H9 (cell line): ENCODE results near the gene SNRNP70. TPM values are rescaled to one million over a fixed set of nuclear protein-coding genes. Genes with fewer than 3 reads are reported as not detected.
A peak's percentile ranks its signal among the peaks of the same experiment; 100 is the strongest.

Experiments used
- DNase-seq: peaks from one replicate; pipeline ENCODE4 v3.0.0-alpha.2; 2017
- H2AFZ ChIP-seq: one replicate; pipeline ENCODE4 v1.6.1; 2013; ENCODE audit warnings: mild to moderate bottlenecking, low read length, control low read depth, moderate library complexity
- H2AK5ac ChIP-seq: 2 replicates; pipeline ENCODE4 v1.6.1; 2013; ENCODE audit warnings: low read length, control low read depth, mixed read lengths; ENCODE audit not compliant: insufficient read length
- H2BK120ac ChIP-seq: one replicate; pipeline ENCODE4 v1.6.1; 2013; ENCODE audit warnings: low read depth, mild to moderate bottlenecking, low read length, control low read depth, inconsistent platforms; ENCODE audit not compliant: poor library complexity, severe bottlenecking
- H2BK12ac ChIP-seq: 2 replicates; pipeline ENCODE4 v1.6.1; 2013; ENCODE audit warnings: low read length, control low read depth, mixed read lengths, low read depth; ENCODE audit not compliant: insufficient read length
- H2BK15ac ChIP-seq: 2 replicates; pipeline ENCODE4 v1.6.1; 2013; ENCODE audit warnings: low read depth, low read length, control low read depth
- H2BK20ac ChIP-seq: one replicate; pipeline ENCODE4 v1.6.1; 2013; ENCODE audit warnings: low read depth, mild to moderate bottlenecking, low read length, control low read depth, inconsistent platforms; ENCODE audit not compliant: poor library complexity, severe bottlenecking
- H2BK5ac ChIP-seq: 2 replicates; pipeline ENCODE4 v1.6.1; 2013; ENCODE audit warnings: low read length, control low read depth, mixed read lengths; ENCODE audit not compliant: insufficient read length
- H3K14ac ChIP-seq: 2 replicates; pipeline ENCODE4 v1.6.1; 2013; ENCODE audit warnings: low read length, control low read depth; ENCODE audit not compliant: insufficient read depth
- H3K18ac ChIP-seq: 2 replicates; pipeline ENCODE4 v1.6.1; 2013; ENCODE audit warnings: low read depth, mild to moderate bottlenecking, mixed read lengths, low read length, control low read depth; ENCODE audit not compliant: insufficient read length
- H3K23ac ChIP-seq: 2 replicates; pipeline ENCODE4 v1.6.1; 2013; ENCODE audit warnings: low read length, control low read depth, mixed read lengths, low read depth; ENCODE audit not compliant: insufficient read length
- H3K23me2 ChIP-seq: 2 replicates; pipeline ENCODE4 v1.6.1; 2013; ENCODE audit warnings: low read depth, mild to moderate bottlenecking, mixed read lengths, low read length, control low read depth; ENCODE audit not compliant: insufficient read length, poor library complexity, severe bottlenecking
- H3K27ac ChIP-seq: 2 replicates; pipeline ENCODE4 v1.5.1; 2013; ENCODE audit warnings: low read length, control low read depth, mixed read lengths, low read depth; ENCODE audit not compliant: insufficient read length
- H3K27me3 ChIP-seq: 2 replicates; pipeline ENCODE4 v1.6.1; 2013; ENCODE audit warnings: low read length, control low read depth, inconsistent platforms; ENCODE audit not compliant: insufficient read depth
- H3K4ac ChIP-seq: 2 replicates; pipeline ENCODE4 v1.6.1; 2013; ENCODE audit warnings: low read depth, mild to moderate bottlenecking, control low read depth, inconsistent platforms, low read length, moderate library complexity
- H3K4me1 ChIP-seq: 2 replicates; pipeline ENCODE4 v1.6.1; 2013; ENCODE audit warnings: low read length, control low read depth, inconsistent platforms; ENCODE audit not compliant: insufficient read depth
- H3K4me2 ChIP-seq: 2 replicates; pipeline ENCODE4 v1.6.1; 2013; ENCODE audit warnings: low read length, control low read depth, mixed read lengths; ENCODE audit not compliant: insufficient read length, insufficient read depth
- H3K56ac ChIP-seq: 2 replicates; pipeline ENCODE4 v1.6.1; 2013; ENCODE audit warnings: low read depth, mild to moderate bottlenecking, mixed read lengths, low read length, control low read depth; ENCODE audit not compliant: insufficient read length
- H3K79me1 ChIP-seq: 2 replicates; pipeline ENCODE4 v1.6.1; 2013; ENCODE audit warnings: low read depth, mild to moderate bottlenecking, moderate library complexity, low read length, control low read depth, inconsistent platforms; ENCODE audit not compliant: insufficient read depth, poor library complexity, severe bottlenecking
- H3K79me2 ChIP-seq: 2 replicates; pipeline ENCODE4 v1.6.1; 2013; ENCODE audit warnings: low read length, control low read depth, inconsistent platforms; ENCODE audit not compliant: insufficient read depth
- H3K9ac ChIP-seq: 2 replicates; pipeline ENCODE4 v1.6.1; 2013; ENCODE audit warnings: low read length, control low read depth, mixed read lengths; ENCODE audit not compliant: insufficient read length; ENCODE audit errors: extremely low read depth
- H3K9me3 ChIP-seq: one replicate; pipeline ENCODE4 v1.6.1; 2013; ENCODE audit warnings: low read depth, low read length, inconsistent platforms; ENCODE audit not compliant: control insufficient read depth
- H3T11ph ChIP-seq: one replicate; pipeline ENCODE4 v1.6.1; 2013; ENCODE audit warnings: mild to moderate bottlenecking, low read length, control low read depth, inconsistent platforms
- H4K20me1 ChIP-seq: one replicate; pipeline ENCODE4 v1.6.1; 2013; ENCODE audit not compliant: control insufficient read depth, insufficient read length, insufficient read depth
- H4K5ac ChIP-seq: 2 replicates; pipeline ENCODE4 v1.6.1; 2013; ENCODE audit warnings: low read depth, mild to moderate bottlenecking, mixed read lengths, low read length, control low read depth; ENCODE audit not compliant: insufficient read length
- H4K8ac ChIP-seq: replicated peaks from 2 replicates; pipeline ENCODE4 v1.6.1; 2013; ENCODE audit warnings: low read length, control low read depth, mixed read lengths, low read depth; ENCODE audit not compliant: insufficient read length
- H4K91ac ChIP-seq: 2 replicates; pipeline ENCODE4 v1.6.1; 2013; ENCODE audit warnings: low read depth, mild to moderate bottlenecking, moderate library complexity, mixed read lengths, low read length, control low read depth; ENCODE audit not compliant: insufficient read length
- H3K27ac Mint-ChIP-seq, 3 experiments: 2 replicates in 2 of 3; 3 replicates in 1 of 3; pipeline ENCODE4 v1.8.0; 2020 to 2021; ENCODE audit warnings: mixed read lengths in 3 of 3, mild to moderate bottlenecking in 1 of 3, moderate library complexity in 1 of 3
- H3K27me3 Mint-ChIP-seq: 2 replicates; pipeline ENCODE4 v1.8.0; 2021; ENCODE audit warnings: low read depth, mild to moderate bottlenecking, moderate library complexity, mixed read lengths
- H3K36me3 Mint-ChIP-seq, 3 experiments: 2 replicates in 2 of 3; 3 replicates in 1 of 3; pipeline ENCODE4 v1.8.0; 2020 to 2021; ENCODE audit warnings: low read depth in 3 of 3, mixed read lengths in 3 of 3; ENCODE audit not compliant: insufficient read depth in 1 of 3
- H3K4me1 Mint-ChIP-seq, 2 experiments: 2 replicates each; pipeline ENCODE4 v1.8.0; 2020; ENCODE audit warnings: mixed read lengths in 2 of 2
- H3K4me3 Mint-ChIP-seq, 2 experiments: 2 replicates in 1 of 2; 3 replicates in 1 of 2; pipeline ENCODE4 v1.8.0; 2020 to 2021; ENCODE audit warnings: mild to moderate bottlenecking in 2 of 2, mixed read lengths in 2 of 2, moderate library complexity in 1 of 2
- H3K9me3 Mint-ChIP-seq, 2 experiments: 2 replicates in 1 of 2; 3 replicates in 1 of 2; pipeline ENCODE4 v1.8.0; 2020; ENCODE audit warnings: mild to moderate bottlenecking in 2 of 2, mixed read lengths in 2 of 2, moderate library complexity in 1 of 2
- CTCF ChIP-seq: fragments of 200-600 bp; sonication (generic); conservative IDR thresholded peaks from 3 replicates; pipeline ENCODE4 v1.8.0; 2021; ENCODE audit warnings: antibody characterized with exemption, mild to moderate bottlenecking
- WGBS: extraction: QIAGEN DNeasy Blood & Tissue Kit; methylation state at CpG from one replicate; pipeline ENCODE4 v1.1.7; 2013; ENCODE audit warnings: missing lambda C conversion rate, low lambda C conversion rate, mixed read lengths; ENCODE audit not compliant: insufficient read length; ENCODE audit errors: extremely low coverage; 5-methylcytosine and 5-hydroxymethylcytosine counted together
- total RNA-seq: library from RNA; stranded (reverse); gene quantifications from 2 replicates; pipeline ENCODE4 v1.2.1, GENCODE V29; 2021

The SNRNP70 gene
- total RNA-seq, 1 experiment from 2014 or later = 295 TPM

- no peak overlapping the region for H3K9ac ChIP-seq
- no peak overlapping the region for H2BK5ac ChIP-seq
- no peaks in the 10 kb centered on the region for H3K4me1 ChIP-seq
- no peaks in the 10 kb centered on the region for H3K27me3 ChIP-seq
- no peak overlapping the region for H3K27ac ChIP-seq
- H3K27ac Mint-ChIP-seq = peak overlapping the region; percentile 55 to 74 (median 55); a peak in 3 of 7 replicates
- H4K5ac ChIP-seq = no peak overlapping the region
- H3K79me2 ChIP-seq = peaks cover 1% of the 10 kb centered on the region; the same call in 1 of the 2 replicates
- no peak overlapping the region for H2BK12ac ChIP-seq
- no peaks in the 10 kb centered on the region for H4K20me1 ChIP-seq
- peaks cover 45 to 89% (median 87%) of the 10 kb centered on the region in 3 experiments for H3K36me3 Mint-ChIP-seq
- H4K91ac ChIP-seq = no peak overlapping the region
- no peak overlapping the region for H2BK120ac ChIP-seq
- TF ChIP-seq CTCF = no peak
- H3K23me2 ChIP-seq = no peaks in the 10 kb centered on the region
- H2AFZ ChIP-seq = no peak overlapping the region
- H3K4me3 Mint-ChIP-seq = no peak overlapping the region
- no peaks in the 10 kb centered on the region for H3K9me3 ChIP-seq
- H3K27me3 Mint-ChIP-seq = no peaks in the 10 kb centered on the region
- peaks cover 3 to 4% of the 10 kb centered on the region in 2 experiments; a peak in 1 of 4 replicates for H3K4me1 Mint-ChIP-seq
- no peak overlapping the region for H2BK20ac ChIP-seq
- no peak overlapping the region for H3K23ac ChIP-seq
- peaks cover 3% of the 10 kb centered on the region for H3K79me1 ChIP-seq
- H3K14ac ChIP-seq = no peak overlapping the region
- H2AK5ac ChIP-seq = no peak overlapping the region
- H3K18ac ChIP-seq = no peak overlapping the region
- H3T11ph ChIP-seq = no peak overlapping the region
- no peak overlapping the region for H3K4me2 ChIP-seq
- H3K4ac ChIP-seq = no peak overlapping the region
- no peak overlapping the region for H3K56ac ChIP-seq
- no CpG with 5 or more reads among the region's 23 CpGs for WGBS
- H2BK15ac ChIP-seq = no peak overlapping the region
- no peak for DNase-seq
- no peak overlapping the region for H4K8ac ChIP-seq
- H3K9me3 Mint-ChIP-seq = no peaks in the 10 kb centered on the region
Observed at GRCh38 chr19:49094505-49095482, 9.5 kb downstream of the SNRNP70 start.
